GM20000 (cell line): ENCODE data around the gene TBL1X.

ENCODE experiments used
- DNase-seq: peaks from one replicate; pipeline ENCODE4 v3.0.0; 2012; ENCODE audit warnings: low spot score
- TF ChIP-seq, protein P1 (sequence below): IDR thresholded peaks from 2 replicates; pipeline ENCODE4 v1.5.1; 2012; ENCODE audit warnings: mild to moderate bottlenecking, control low read depth; ENCODE audit errors: extremely low read depth, missing control alignments

Gene TBL1X

DNA sequence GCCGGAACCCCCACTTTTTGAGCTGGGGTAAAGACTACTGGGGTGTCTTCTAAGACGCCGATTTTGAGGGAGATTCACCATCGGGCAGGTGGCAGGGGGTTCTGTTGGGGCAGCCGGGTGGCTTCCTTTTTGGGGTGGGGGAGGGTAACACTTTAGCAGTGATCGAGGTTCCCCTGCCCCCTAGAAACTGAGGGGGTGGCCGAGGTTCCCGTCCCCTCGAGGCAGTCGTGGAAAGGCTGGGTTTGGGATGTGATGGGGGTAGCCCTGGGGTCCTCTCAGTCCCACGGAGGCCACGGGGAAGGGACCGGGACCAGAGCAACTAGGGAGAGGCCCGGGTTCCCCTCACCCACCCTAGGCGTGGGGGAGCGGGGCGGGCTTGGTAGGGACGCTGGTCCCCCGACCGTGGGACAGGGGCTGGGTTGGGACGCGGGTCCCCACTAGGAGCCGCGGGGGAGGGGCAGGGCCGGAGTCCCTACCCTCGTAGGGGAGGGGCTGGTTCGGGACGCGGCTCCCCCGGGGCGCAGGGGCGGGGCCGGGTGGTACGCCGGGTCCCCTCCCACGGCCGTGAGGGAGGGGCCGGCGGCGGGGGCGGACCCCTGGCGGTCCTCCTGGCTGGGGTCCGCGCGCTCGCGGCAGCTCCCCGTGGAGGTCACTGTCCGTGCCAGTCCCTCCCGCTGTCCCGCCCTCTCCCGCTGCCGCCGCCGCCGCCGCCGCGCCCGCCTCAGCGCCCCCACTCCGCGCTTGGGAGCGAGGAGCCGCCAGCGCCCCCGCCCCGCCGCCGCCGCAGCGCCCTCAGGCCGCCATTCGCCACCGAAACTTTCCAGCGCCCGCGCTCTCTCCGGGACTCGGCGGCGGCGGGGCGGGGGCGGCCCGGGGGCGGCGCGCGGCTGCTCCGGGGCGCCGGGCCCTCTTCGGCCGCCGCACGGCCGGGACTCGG is at the start of gene TBL1X:
Gene TBL1X, plus strand, starts transcription at position 624 of the 937 bp plus-strand sequence. CDS start 188,529 bp downstream, outside the sequence.
- TF ChIP-seq, protein P1, sequence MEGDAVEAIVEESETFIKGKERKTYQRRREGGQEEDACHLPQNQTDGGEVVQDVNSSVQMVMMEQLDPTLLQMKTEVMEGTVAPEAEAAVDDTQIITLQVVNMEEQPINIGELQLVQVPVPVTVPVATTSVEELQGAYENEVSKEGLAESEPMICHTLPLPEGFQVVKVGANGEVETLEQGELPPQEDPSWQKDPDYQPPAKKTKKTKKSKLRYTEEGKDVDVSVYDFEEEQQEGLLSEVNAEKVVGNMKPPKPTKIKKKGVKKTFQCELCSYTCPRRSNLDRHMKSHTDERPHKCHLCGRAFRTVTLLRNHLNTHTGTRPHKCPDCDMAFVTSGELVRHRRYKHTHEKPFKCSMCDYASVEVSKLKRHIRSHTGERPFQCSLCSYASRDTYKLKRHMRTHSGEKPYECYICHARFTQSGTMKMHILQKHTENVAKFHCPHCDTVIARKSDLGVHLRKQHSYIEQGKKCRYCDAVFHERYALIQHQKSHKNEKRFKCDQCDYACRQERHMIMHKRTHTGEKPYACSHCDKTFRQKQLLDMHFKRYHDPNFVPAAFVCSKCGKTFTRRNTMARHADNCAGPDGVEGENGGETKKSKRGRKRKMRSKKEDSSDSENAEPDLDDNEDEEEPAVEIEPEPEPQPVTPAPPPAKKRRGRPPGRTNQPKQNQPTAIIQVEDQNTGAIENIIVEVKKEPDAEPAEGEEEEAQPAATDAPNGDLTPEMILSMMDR = no peak
- peak; percentile 77 for DNase-seq

DNA sequence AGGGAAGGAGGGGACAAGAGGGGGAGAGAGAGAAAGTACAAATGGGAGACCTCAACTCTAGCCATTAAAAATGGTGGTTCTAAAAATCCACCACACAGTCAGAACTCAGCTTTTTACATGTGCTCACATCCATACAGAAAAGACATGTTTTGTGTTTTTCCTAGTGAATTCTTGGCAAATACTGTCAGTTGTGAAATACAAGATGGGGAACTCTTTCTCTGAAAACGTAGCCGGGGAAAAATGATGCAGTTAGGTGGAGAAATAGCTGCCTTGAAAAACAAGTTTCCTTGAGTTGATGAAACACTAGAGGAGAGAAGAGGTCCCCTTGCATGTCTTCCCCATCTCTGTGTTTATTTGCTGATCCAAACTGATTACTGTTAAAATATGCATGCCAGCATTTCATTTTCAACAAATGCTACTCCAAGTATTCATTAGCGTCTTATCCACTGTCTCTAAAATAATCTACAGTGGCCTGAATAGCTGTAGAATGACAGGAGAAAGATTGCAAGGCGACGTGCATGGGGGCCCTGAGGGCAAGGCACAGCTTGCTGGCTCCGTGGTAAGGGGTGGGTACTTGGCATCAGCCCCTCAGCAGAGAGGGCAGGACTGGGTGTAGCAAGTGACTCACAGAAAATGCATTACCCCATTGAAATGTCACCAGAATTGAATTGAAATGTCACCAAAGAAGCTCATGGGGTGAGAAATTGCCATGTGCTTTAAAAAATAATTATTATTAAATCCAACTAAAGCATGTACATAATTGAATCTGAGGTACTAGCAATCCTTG is 48.1 kb upstream of the TBL1X start:
- no peak for DNase-seq
- TF ChIP-seq, protein P1 = no peak

DNA sequence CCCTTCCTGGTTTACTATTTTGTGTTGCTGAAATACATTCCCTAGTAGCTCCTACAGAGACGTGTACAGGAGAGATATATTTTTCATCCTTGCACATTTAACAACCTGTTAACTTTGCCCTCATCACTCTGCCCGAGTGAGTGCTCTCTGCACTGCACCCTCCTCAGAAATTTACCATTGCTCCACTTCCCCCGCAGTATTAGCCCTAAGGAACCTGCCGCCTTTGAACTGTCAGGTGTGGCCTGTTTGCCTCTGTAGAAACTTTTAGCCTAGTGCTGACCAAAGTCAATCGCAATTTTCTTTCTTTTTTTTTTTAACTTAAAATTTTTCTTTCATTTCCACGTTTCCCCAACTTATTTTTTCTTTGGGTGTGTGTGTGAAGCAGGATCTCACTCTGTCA is 46.6 kb upstream of the TBL1X start:
- TF ChIP-seq, protein P1 = no peak
- no peak for DNase-seq

DNA sequence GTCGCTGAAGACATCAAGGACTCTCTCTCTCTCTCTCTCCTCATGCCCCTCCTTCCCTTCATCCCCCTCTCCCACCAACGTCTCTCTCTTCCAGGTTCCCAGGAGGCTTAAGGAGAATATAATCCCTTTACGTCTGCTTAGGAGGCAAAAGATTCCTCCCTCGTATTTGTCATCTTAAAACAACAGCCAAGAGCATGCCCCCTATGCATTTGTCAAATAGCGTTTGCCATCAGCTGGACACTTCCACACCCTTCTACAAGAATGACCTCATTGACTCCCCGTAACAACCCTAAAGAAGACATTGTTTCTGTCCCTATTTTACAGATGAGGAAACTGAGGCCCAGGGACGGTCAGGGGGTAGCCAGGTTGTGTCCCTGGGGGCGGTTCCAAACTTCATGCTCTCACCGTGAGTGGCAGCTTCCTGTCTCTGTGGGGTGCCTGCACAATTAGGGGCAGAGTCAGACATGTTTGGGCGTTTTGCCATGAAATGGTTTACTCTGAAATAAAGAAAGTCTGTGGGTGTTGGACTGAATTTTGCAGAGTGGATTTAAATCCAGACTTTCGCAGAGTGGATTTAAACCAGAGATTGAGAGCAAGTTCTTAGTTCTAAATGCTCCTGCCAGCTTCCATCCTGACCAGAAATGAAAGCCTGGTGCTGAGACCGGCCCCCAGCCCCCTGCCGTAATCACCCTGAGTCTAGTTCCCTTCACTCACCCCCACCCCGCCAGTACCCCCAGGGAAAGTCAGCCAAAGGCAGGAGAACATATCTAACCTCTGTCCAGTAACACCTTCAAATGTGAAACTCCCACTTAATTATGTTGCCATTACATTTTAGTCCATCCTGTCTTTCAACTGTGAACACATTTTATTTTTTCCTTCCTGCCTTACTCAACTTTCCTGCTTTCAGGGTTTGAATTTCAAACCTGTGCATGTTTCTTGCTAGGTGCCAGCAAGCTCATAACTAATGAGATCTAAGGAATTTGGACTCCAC is 44.3 kb upstream of the TBL1X start:
- TF ChIP-seq, protein P1 = no peak
- DNase-seq = no peak

DNA sequence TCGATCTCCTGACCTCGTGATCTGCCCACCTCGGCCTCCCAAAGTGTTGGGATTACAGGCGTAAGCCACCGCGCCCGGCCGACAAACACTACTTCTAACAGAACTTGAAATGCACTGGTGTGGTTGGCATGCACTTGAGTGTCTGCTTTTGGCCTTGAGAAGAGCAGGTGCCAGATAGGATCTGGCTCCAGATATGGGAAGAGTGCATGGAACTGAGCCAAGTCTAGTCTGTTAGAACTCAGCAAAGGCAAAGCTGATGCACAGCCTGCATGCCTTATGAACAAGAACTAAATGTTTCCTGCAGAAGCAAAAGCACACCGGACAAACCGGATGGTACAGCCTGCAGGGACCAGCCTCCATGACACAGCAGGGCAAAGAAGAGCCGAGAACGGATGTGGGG is 35.1 kb upstream of the TBL1X start:
- DNase-seq = no peak

DNA sequence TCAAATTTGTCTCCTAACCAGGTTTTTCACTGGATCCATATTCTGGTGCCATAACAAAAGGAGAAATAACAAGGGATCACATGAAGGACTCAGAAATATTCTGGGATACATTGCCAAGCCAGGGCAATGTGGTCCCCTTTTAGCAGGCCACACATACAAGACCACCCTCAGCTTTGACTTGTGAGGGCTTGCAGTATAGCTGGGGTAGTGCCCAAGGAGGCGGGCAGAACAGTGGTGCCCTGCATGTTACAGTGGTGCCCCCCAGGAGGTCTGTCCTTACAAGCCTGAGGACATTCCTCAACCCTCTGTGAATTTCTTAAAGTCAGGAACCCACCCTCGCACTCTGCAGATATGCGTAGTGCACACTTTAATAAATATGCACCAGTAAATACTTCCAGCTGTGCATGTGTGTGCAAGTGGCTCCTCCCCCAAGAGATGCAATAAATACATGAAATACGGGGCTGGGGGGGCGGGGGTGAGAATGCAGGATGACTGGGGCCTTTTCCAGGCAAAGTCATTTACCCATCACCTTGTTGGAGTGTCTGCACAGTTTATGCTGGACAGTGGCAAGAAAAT is 34.4 kb upstream of the TBL1X start:
- TF ChIP-seq, protein P1 = no peak
- DNase-seq = no peak

More for the DNA sequence above, 35.1 kb upstream of the TBL1X start:
- TF ChIP-seq, protein P1 = no peak
